NCI-H69 (cell line): Measurements from ENCODE around the gene CMC1.
"Not testable (repeated sequence)": the region's sequence is repeated elsewhere in the genome, so short reads cannot be mapped to it uniquely, and the experiment has no call there.

Source experiments
- DNase-seq: peaks from one replicate; lab custom pipeline; 2025; lab: John Stamatoyannopoulos, UW

Gene CMC1

DNA sequence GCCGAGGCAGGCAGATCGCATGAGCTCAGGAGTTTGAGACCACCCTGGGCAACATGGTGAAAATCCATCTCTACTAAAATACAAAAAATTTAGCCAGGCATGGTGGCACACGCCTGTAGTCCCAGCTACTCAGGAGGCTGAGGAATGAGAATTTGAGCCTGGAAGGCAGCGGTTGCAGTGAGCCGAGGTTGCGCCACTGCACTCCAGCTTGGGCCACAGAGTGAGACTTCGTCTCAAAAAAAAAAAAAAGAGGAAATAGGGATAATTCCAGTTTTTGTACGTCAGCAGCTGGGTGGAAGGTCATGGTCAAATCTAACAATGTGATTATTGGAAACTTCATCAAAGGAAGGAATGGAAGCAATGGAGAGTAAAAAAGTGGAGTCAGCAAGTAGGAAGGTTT lies 3.1 kb downstream of the CMC1 start:
- DNase-seq = no peak

DNA sequence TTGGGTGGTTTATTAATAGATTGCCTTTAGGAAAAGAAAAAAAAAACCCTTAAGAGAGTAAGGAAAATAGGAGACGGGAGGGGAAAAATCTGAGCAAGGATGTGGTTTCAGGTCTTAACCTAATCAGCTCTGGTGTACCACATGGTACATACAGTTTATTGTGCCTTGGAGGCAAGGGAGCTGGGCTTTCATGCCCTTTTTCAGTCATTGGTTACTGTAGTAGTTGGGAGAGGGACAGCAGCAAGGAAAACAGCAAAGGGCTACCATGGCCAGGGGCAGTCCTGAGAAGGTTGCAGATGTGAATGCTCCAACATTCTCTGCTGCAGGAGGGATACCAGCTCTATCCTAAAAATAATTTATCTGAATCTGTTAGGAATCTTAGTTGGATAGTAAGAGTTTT lies 5.9 kb downstream of the CMC1 start:
- no peak for DNase-seq

GRCh38 chr3:28250999-28251398 lies 9.6 kb downstream of the CMC1 start:
- no peak for DNase-seq

- no peak for DNase-seq
Measured at GRCh38 chr3:28252001-28252431, 10.6 kb downstream of the CMC1 start.

GRCh38 chr3:28253040-28253715 lies 11.8 kb downstream of the CMC1 start:
- DNase-seq = no peak

DNA sequence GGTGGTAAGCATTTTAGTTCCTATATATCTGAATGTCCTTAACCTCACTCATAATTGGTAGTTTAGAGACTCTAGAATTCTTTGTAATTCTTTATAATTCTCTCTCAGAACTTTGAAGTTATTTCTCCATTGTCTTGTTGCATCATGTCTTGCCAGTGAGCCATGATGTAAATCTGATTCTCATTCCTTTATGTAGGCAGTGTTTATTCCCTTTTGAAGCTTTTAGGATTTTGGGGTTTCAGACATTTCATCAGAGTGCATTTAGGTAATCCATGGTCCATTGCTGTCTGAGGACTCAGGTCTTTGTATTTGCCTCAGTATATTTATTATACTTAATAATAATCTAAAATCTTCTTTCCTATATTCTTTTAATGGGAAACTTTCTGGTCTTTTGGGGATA lies 20.6 kb downstream of the CMC1 start:
- no peak for DNase-seq

DNA sequence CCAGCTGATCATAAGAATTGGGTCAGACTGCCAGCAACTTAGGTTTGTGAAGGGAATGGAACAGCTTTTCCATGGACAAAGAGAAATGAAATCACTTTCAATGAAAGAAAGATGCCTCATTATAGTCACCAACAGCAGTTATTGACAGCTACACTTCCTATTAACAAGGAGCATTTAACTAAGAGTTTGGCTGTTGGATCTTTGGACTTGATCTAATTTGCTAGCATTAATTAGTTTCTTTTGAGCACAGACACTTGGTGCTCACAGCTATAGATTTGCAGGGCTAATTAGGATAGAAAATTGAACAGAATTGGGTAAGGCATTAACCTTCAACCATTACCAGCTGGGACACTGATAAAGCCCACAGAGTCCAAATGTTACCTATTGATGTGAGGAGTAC lies 24.2 kb downstream of the CMC1 start:
- no peak for DNase-seq

DNA sequence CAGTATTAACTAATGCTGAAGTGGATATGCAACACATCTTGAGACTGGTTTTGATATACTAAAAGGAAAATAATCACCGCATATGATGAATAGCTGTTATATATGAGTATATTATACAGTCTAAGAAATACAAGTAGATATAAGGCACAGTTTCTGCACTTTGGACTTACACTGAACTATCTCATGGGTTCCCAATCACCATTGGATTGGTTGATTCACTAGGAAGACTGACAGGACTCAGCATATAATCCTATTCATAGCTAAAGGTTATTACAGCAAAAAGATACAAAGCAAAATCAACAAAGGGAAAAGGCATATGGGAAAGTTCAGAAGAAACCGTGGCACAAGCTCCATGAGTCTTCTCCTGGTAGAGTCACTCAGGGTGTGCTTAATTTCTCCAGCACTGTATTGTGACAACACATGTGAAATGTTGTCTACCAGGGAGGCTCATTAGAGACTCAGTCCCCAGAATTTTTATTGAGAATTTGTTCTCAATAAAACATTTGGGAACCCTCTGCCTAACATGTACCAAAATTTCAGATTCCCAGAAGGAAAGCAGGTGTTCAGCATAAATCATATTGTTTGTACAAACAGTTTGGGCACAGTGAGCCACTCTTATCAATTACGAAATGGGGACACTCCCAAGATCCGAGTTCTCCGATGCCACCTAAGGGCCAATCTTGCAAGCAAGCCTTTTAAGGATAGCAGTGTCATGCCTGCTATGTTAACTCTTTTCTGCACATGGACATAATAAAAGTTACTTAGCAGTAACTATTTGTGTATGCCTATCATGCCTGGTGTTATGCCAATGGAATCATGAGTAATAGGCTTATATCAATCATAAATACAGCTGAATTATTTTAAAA lies 26.8 kb downstream of the CMC1 start:
- DNase-seq = no peak

DNA sequence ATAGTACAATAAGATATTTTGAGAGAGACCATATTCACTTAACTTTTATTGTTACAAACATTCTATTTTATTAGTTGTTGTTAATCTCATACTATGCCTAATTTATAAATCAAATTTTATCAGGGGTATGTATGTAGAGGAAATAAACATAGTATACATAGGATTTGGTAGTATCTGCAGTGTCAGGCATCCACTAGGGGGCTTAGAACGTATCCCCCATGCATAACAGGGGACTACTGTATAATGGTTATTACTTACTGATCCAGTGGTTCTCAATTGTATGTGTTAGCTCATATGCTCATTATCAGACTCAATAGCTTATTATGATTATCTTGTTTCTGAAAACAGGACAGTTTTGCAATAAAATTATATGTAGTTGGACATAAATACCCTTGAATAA lies 27.6 kb downstream of the CMC1 start:
- DNase-seq = peak; percentile 2

GRCh38 chr3:28269884-28270283 lies 28.5 kb downstream of the CMC1 start:
- not testable (repeated sequence) for DNase-seq

DNA sequence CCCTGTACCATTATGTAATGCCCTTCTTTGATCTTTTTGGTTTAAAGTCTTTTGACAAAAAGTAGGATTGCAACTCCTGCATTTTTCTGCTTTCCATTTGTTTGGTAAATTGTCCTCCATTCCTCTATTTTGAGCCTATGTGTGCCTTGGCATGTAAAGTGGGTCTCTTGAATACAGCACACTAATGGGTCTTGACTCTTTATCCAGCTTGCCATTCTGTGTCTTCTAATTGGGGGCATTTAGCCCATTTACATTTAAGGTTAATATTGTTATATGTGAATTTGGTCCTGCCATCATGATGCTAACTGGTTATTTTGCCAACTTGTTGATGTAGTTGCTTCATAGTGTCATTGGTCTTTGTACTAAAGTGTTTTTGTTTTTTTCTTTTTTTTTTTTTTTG lies 32.4 kb downstream of the CMC1 start:
- no peak for DNase-seq

GRCh38 chr3:28278918-28279317 lies 37.5 kb downstream of the CMC1 start:
- no peak for DNase-seq

- no peak for DNase-seq
Measured at GRCh38 chr3:28279770-28280169, 38.4 kb downstream of the CMC1 start.

- DNase-seq = peak; percentile 40
Measured at GRCh38 chr3:28280781-28281180, 39.4 kb downstream of the CMC1 start.

DNA sequence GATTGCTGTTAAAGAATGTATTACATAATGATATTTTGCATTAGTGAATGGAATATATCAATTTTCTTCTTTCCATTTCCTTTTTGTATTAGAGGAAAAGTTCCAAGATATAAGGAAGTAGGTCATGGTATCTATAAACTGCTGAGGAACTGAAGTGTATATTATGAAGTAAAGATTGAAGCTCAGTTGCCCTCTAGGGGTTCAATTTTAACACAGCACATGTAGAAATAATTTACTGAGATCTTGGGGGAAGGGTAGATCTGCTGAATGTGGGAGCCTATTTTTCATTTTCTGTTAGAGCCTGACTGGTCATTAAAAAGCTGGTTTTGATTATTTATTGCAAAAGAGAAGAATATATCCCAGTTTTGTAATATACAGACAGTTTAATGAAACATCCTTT lies 45.2 kb downstream of the CMC1 start:
- DNase-seq = peak; percentile 41

- DNase-seq = no peak
Measured at GRCh38 chr3:28287046-28287445, 45.6 kb downstream of the CMC1 start.

DNA sequence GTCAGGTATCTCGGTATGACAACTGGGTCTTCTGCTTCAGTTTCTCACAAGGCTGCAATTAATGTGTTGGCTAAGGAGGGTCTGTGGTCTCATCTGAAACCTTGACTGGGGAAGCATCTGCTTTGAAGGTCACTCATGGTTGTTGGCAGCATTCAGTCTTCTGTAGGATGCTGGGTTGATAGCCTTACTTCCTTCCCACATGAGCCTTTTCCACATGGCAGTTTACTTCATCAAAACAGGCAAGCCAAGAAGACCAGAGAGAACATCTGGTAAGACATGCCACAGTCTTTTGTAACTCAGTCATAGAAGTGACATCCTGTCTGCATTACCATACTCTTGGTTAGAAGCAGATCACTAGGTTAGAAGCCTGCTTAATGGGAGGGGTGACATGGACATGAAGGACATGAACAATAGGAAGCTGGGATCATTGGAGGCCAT lies 49.5 kb downstream of the CMC1 start:
- no peak for DNase-seq

GRCh38 chr3:28291577-28291976 lies 50.2 kb downstream of the CMC1 start:
- DNase-seq = no peak

- DNase-seq = no peak
Measured at GRCh38 chr3:28292622-28293021, 51.2 kb downstream of the CMC1 start.

DNA sequence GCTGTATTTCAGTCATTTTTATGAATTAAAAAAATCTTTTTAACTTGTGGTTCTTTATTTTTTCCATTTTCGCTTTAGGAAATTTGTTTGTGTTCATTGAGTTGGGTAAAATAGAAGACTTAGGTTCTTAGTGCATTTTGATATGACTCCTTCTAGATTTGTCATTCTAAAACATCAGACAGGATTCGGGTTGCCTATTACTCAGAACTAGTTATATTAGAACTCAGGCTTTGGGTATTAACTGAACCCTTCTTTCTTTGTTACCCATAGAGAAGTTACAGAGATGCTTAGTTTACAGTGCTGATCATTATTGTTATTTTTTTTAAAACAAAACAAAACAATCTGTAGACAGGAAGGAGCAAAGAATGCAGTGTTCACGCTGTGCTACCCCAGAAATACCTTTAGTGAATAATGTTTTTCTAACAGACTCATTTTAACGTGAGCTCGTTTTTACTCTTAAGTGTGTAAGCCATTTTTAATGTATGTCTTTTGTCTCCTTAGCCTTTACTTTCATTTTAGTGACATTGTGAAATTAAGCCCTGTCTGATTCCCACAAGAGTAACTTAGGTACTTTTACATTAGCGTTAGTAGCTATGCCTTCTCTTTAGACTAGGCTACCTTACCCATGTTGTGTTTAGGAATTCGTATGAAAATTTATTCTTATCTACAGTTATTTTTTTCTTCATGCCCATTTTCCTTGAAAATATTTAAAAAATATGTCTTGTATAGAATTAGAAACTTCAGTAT lies 53.4 kb downstream of the CMC1 start:
- DNase-seq = no peak

- DNase-seq = no peak
Measured at GRCh38 chr3:28295898-28296490, 54.6 kb downstream of the CMC1 start.

DNA sequence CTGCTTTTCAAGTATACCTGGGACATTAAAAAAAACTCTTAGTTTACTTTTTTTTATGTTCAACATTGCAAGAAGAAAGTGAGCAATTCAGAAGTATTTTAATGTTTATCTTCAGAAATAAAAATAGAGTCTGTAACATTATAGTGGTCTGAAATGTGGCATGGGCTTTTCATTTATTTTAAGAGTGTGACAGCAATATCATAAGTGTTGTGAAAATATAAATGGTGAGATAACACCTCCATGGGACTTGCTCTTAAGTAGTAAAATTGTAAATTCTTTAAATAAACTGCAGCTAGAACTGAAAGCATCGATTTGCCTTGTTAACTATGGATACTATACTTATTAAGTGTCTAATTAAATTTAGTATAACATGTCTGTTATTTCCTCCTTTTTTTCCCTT lies 58.3 kb downstream of the CMC1 start:
- DNase-seq = no peak
